H1 (cell line): ENCODE data around the gene HNRNPAB. TPM values are rescaled to one million over a fixed set of nuclear protein-coding genes. Genes with fewer than 3 reads are reported as not detected.

Source experiments
- KDM5A ChIP-seq: fragments of 200-600 bp; IDR thresholded peaks from 2 replicates; pipeline ENCODE4 v1.7.1; 2012; ENCODE audit warnings: mild to moderate bottlenecking, low read length, inconsistent platforms, mixed read lengths
- NANOG ChIP-seq: IDR thresholded peaks from 2 replicates; pipeline ENCODE4 v1.6.1; 2011; ENCODE audit warnings: low read length, low read depth, mild to moderate bottlenecking, inconsistent platforms; ENCODE audit not compliant: insufficient read depth, poor library complexity, severe bottlenecking
- RNF2 ChIP-seq: fragments of 200-900, 300-1000 bp; sonication (generic); IDR thresholded peaks from 2 replicates; pipeline ENCODE4 v1.7.1; 2016; ENCODE audit warnings: borderline replicate concordance, low read depth, mild to moderate bottlenecking, antibody characterized with exemption, low read length; ENCODE audit not compliant: poor library complexity, severe bottlenecking; ENCODE audit errors: missing control alignments
- polyA plus RNA-seq, 7 experiments: library from polyadenylated mRNA; depleted of rRNA in 3 of 7; stranded (reverse) in 5 of 7; unstranded in 2 of 7; fragments of >200 nt in 5 of 7; fragments of 200-250 nt in 2 of 7; gene quantifications; 1 replicate in 5 of 7; 2 replicates in 1 of 7; 4 replicates in 1 of 7; pipeline versions ENCODE4 v1.2.1 to v1.2.3, GENCODE V29; 2011 to 2013; ENCODE audit warnings: missing spikeins in 2 of 7, mixed read lengths in 2 of 7
- total RNA-seq: library from RNA; stranded (reverse); fragmentation: NEBNext Ultra II Directional; extraction: Animal tissue kit (Norgen Biotek cat#: 25700); gene quantifications from 2 replicates; pipeline ENCODE4 v1.2.1, GENCODE V29; 2021

The HNRNPAB gene
- total and polyA plus RNA-seq, 2 of the 8 experiments (the other 6 are each of a cell fraction or from before 2014, with no cell fraction given): 373 to 563 TPM

DNA sequence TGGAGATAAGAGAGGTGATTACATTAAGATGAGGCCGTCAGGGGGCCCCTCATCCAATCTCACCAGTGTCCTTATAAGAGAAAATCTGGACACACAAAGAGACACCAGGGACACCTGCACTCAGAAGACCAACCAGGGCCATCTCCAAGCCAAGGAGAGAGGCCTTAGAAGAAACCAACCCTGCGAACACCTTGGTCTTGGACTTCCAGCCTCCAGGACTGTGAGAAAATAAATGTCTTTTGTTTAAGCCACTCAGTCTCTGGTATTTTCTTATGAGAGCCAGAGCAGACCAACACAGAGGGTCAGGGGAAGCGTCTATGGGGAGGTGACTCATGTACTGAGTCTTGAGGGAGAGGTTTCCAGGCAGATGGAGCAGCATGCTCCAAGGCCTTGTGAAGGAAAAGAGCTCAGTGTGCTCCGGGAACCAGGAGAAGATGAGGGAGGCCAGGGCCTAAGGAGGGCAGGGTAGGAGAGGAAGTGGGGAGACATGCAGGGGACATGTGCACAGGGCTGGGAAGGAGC is 22.9 kb downstream of the HNRNPAB start (continued):
- TF ChIP-seq RNF2: no peak
- no peak for TF ChIP-seq KDM5A
- TF ChIP-seq NANOG: no peak
- TF ChIP-seq, all 59 proteins: peak for 0
